Smooth muscle cell (in vitro differentiated cells): ENCODE data around the gene LDHAL6A. TPM values are rescaled to one million over a fixed set of nuclear protein-coding genes. Genes with fewer than 3 reads are reported as not detected.

Experiments
- DNase-seq: peaks from one replicate; lab custom pipeline; 2025; ENCODE audit not compliant: unreplicated experiment; lab: John Stamatoyannopoulos, UW
- H2AFZ ChIP-seq: fragments of 200-600 bp; sonication (generic); 2 replicates; pipeline ENCODE4 v1.6.0; 2016; ENCODE audit warnings: antibody characterized with exemption, low read depth, mild to moderate bottlenecking
- H3F3A ChIP-seq: fragments of 200-600 bp; sonication (generic); 2 replicates; pipeline ENCODE4 v1.6.0; 2017; ENCODE audit warnings: antibody characterized with exemption, low read depth
- H3K27ac ChIP-seq: fragments of 200-600 bp; sonication (generic); 2 replicates; pipeline ENCODE4 v1.5.1; 2016; ENCODE audit warnings: low read depth, mild to moderate bottlenecking
- H3K27me3 ChIP-seq: fragments of 200-600 bp; sonication (generic); 2 replicates; pipeline ENCODE4 v1.6.1; 2016; ENCODE audit warnings: low read depth, mild to moderate bottlenecking
- H3K36me3 ChIP-seq: fragments of 200-600 bp; sonication (generic); 2 replicates; pipeline ENCODE4 v1.5.1; 2016; ENCODE audit warnings: low read depth
- H3K4me1 ChIP-seq: fragments of 200-600 bp; sonication (generic); 2 replicates; pipeline ENCODE4 v1.5.1; 2016; ENCODE audit warnings: low read depth
- H3K4me2 ChIP-seq: fragments of 200-600 bp; sonication (generic); 2 replicates; pipeline ENCODE4 v1.6.0; 2016; ENCODE audit warnings: mild to moderate bottlenecking
- H3K4me3 ChIP-seq: fragments of 200-600 bp; sonication (generic); 2 replicates; pipeline ENCODE4 v1.5.1; 2016; ENCODE audit warnings: mild to moderate bottlenecking
- H3K79me2 ChIP-seq: fragments of 200-600 bp; sonication (generic); 2 replicates; pipeline ENCODE4 v1.6.0; 2016; ENCODE audit warnings: low read depth, mild to moderate bottlenecking
- H3K9ac ChIP-seq: fragments of 200-600 bp; sonication (generic); 2 replicates; pipeline ENCODE4 v1.6.0; 2016; ENCODE audit warnings: low read depth
- H3K9me3 ChIP-seq: fragments of 200-600 bp; sonication (generic); replicated peaks from 2 replicates; pipeline ENCODE4 v1.5.1; 2016; ENCODE audit warnings: low read depth
- H4K20me1 ChIP-seq: fragments of 200-600 bp; sonication (generic); 2 replicates; pipeline ENCODE4 v1.6.0; 2016; ENCODE audit warnings: low read depth
- CTCF ChIP-seq: fragments of 200-600 bp; sonication (generic); IDR thresholded peaks from 2 replicates; pipeline ENCODE4 v1.5.1; 2017; ENCODE audit warnings: borderline replicate concordance, mild to moderate bottlenecking, antibody characterized with exemption; ENCODE audit not compliant: insufficient read depth, poor library complexity, severe bottlenecking
- WGBS: methylation state at CpG from one replicate; pipeline ENCODE4 v1.1.7; 2016; ENCODE audit warnings: low lambda C conversion rate; 5-methylcytosine and 5-hydroxymethylcytosine counted together
- polyA plus RNA-seq: library from polyadenylated mRNA; unstranded; fragments of >200 nt; fragmentation: Nextera tagmentation; extraction: Ambion mirVana; gene quantifications from 2 replicates; pipeline ENCODE4 v1.2.1, GENCODE V29; 2016
- total RNA-seq: library from RNA; depleted of rRNA; stranded (reverse); fragments of >200 nt; gene quantifications from 2 replicates; pipeline ENCODE4 v1.2.3, GENCODE V29; 2014

Gene LDHAL6A
- total and polyA plus RNA-seq, 2 experiments from 2014 or later, result 0.06 TPM; not detected in 1

- peak overlapping the region; percentile 91 for H3K4me2 ChIP-seq
- peaks cover 11% of the 10 kb centered on the region for H3K4me1 ChIP-seq
- no peaks in the 10 kb centered on the region for H3K27me3 ChIP-seq
- H3F3A ChIP-seq, result peaks cover 2% of the 10 kb centered on the region
- H3K36me3 ChIP-seq, result no peaks in the 10 kb centered on the region
- peak overlapping the region; percentile 86 for H3K27ac ChIP-seq
- no peak for TF ChIP-seq CTCF
- no peaks in the 10 kb centered on the region for H3K9me3 ChIP-seq
- peaks cover 59% of the 10 kb centered on the region for H3K79me2 ChIP-seq
- DNase-seq, result no peak
- peak overlapping the region; percentile 83 for H2AFZ ChIP-seq
- peak overlapping the region; percentile 94 for H3K9ac ChIP-seq
- WGBS, result 3% methylated on average over 8 of the region's 8 CpGs
- peaks cover 18% of the 10 kb centered on the region for H4K20me1 ChIP-seq
- peak overlapping the region; percentile 75 for H3K4me3 ChIP-seq
Measured at GRCh38 chr11:18526130-18526520, 70.5 kb downstream of the LDHAL6A start.

GRCh38 chr11:18526521-18527296, 71.1 kb downstream of the LDHAL6A start, which contains the start of gene TSG101:
TSS of gene TSG101 (minus strand) at chr11:18526942. CDS start at chr11:18526816, 126 bp downstream.
- peaks cover 11% of the 10 kb centered on the region for H3K4me1 ChIP-seq
- H2AFZ ChIP-seq, result peak within 1 kb of the TSS; percentile 83
- H3K9me3 ChIP-seq, result no peaks in the 10 kb centered on the region
- no peaks in the 10 kb centered on the region for H3K27me3 ChIP-seq
- H3F3A ChIP-seq, result peaks cover 2% of the 10 kb centered on the region
- H3K79me2 ChIP-seq, result peaks cover 55% of the 10 kb centered on the region
- peak within 1 kb of the TSS; percentile 91 for H3K4me2 ChIP-seq
- peak within 1 kb of the TSS; percentile 94 for H3K9ac ChIP-seq
- no peak for TF ChIP-seq CTCF
- peaks cover 17% of the 10 kb centered on the region for H4K20me1 ChIP-seq
- peak within 1 kb of the TSS; percentile 75 for H3K4me3 ChIP-seq
- peak; percentile 77 for DNase-seq
- 1% methylated on average over 43 of the region's 57 CpGs for WGBS
- peak within 1 kb of the TSS; percentile 86 for H3K27ac ChIP-seq
- no peaks in the 10 kb centered on the region for H3K36me3 ChIP-seq

- peak overlapping the region; percentile 94 for H3K9ac ChIP-seq
- peak overlapping the region; percentile 86 for H3K27ac ChIP-seq
- WGBS, result 62% methylated on average over 5 of the region's 5 CpGs
Measured at GRCh38 chr11:18527512-18527911, 71.9 kb downstream of the LDHAL6A start.

More at GRCh38 chr11:18527512-18527911, 71.9 kb downstream of the LDHAL6A start:
- Histone ChIP-seq H4K20me1 (peaks cover 9% of the 10 kb centered on the region), H3K79me2 (peaks cover 47% of the 10 kb centered on the region), H3K27me3 (no peaks in the 10 kb centered on the region), H3K4me1 (peaks cover 11% of the 10 kb centered on the region), H2AFZ (peak overlapping the region; percentile 83), H3F3A (peaks cover 2% of the 10 kb centered on the region), H3K36me3 (no peaks in the 10 kb centered on the region), H3K4me2 (peak overlapping the region; percentile 91), H3K9me3 (no peaks in the 10 kb centered on the region), H3K4me3 (peak overlapping the region; percentile 75)
- no peak for TF ChIP-seq CTCF
- DNase-seq, result no peak

Other genes starting within 250 kb of the LDHAL6A start
- gene SAA4, start 219.1 kb upstream of the LDHAL6A start, total RNA-seq, result not detected in 2 replicates
- not detected in 2 replicates for gene SAA4, start 219.1 kb upstream of the LDHAL6A start, polyA plus RNA-seq
- not detected in 2 replicates for gene SAA2, start 207.2 kb upstream of the LDHAL6A start, total RNA-seq
- gene SAA2, start 207.2 kb upstream of the LDHAL6A start, polyA plus RNA-seq, result not detected in 2 replicates
- not detected in 2 replicates for gene SAA1, start 189.6 kb upstream of the LDHAL6A start, total RNA-seq
- 1.2 and 1.4 TPM in 2 replicates for gene SAA1, start 189.6 kb upstream of the LDHAL6A start, polyA plus RNA-seq
- gene HPS5, start 133.7 kb upstream of the LDHAL6A start, total RNA-seq, result 13.1 and 20.2 TPM in 2 replicates
- 5.5 and 7.4 TPM in 2 replicates for gene HPS5, start 133.7 kb upstream of the LDHAL6A start, polyA plus RNA-seq
- gene GTF2H1, start 133.3 kb upstream of the LDHAL6A start, total RNA-seq, result 47.2 and 47.8 TPM in 2 replicates
- gene GTF2H1, start 133.3 kb upstream of the LDHAL6A start, polyA plus RNA-seq, result 22.0 and 28.3 TPM in 2 replicates
- 1,106 and 1,201 TPM in 2 replicates for gene LDHA, start 61.3 kb upstream of the LDHAL6A start, total RNA-seq
- 2,158 and 2,272 TPM in 2 replicates for gene LDHA, start 61.3 kb upstream of the LDHAL6A start, polyA plus RNA-seq
- gene LDHC, start 43.5 kb upstream of the LDHAL6A start, total RNA-seq, result 0.45 and 3.1 TPM in 2 replicates
- gene LDHC, start 43.5 kb upstream of the LDHAL6A start, polyA plus RNA-seq, result 0.83 and 1.2 TPM in 2 replicates
- 121 and 137 TPM in 2 replicates for gene TSG101, start 71.1 kb downstream of the LDHAL6A start, total RNA-seq
- gene TSG101, start 71.1 kb downstream of the LDHAL6A start, polyA plus RNA-seq, result 113 and 114 TPM in 2 replicates
- 30.4 and 32.7 TPM in 2 replicates for gene UEVLD, start 132.9 kb downstream of the LDHAL6A start, total RNA-seq
- 15.1 and 16.5 TPM in 2 replicates for gene UEVLD, start 132.9 kb downstream of the LDHAL6A start, polyA plus RNA-seq
- 0.18 TPM in 1 of 2 replicates, not detected in the other for gene MISFA, start 143.9 kb downstream of the LDHAL6A start, total RNA-seq
- gene MISFA, start 143.9 kb downstream of the LDHAL6A start, polyA plus RNA-seq, result 0.90 and 1.3 TPM in 2 replicates
- gene SPTY2D1, start 178.5 kb downstream of the LDHAL6A start, total RNA-seq, result 42.7 and 77.5 TPM in 2 replicates
- 18.3 and 18.8 TPM in 2 replicates for gene SPTY2D1, start 178.5 kb downstream of the LDHAL6A start, polyA plus RNA-seq
- 1.2 and 2.0 TPM in 2 replicates for gene TMEM86A, start 242.9 kb downstream of the LDHAL6A start, total RNA-seq
- gene TMEM86A, start 242.9 kb downstream of the LDHAL6A start, polyA plus RNA-seq, result 2.0 and 2.6 TPM in 2 replicates